ENCODE results near the gene YBX2. TPM values are rescaled to one million over a fixed set of nuclear protein-coding genes. Genes with fewer than 3 reads are reported as not detected.

Gene YBX2
- total RNA-seq, 1 experiment from 2014 or later: 24.0 TPM

DNA sequence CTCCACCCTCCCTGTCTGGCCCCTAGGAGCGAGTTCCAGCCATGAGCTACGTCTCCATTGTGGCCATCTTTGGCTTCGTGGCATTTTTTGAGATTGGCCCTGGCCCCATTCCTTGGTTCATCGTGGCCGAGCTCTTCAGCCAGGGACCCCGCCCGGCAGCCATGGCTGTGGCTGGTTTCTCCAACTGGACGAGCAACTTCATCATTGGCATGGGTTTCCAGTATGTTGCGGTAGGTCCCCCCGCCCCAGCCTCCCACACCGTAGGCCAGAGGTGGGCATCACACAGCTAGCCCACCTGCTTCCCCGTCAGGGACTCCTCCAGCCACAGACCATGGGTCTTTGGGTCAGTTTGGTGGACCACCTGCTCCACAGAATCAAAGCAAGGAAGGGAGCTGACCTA, 8.8 kb downstream of the YBX2 start:
- Histone ChIP-seq H3K4ac (ENCODE audit: low read depth, low read length) (no peak overlapping the region), H3K18ac (ENCODE audit: insufficient read length, low read depth, low read length) (no peak overlapping the region), H2BK5ac (ENCODE audit: insufficient read length, low read length) (no peak overlapping the region), H3K27ac (ENCODE audit: insufficient read length, low read depth, low read length) (no peak overlapping the region), H3K79me1 (ENCODE audit: insufficient read depth, low read depth, low read length, poor library complexity, severe bottlenecking) (no peaks in the 10 kb centered on the region), H3K4me1 (ENCODE audit: insufficient read depth, low read length) (no peaks in the 10 kb centered on the region; the same call in 1 of the 2 replicates), H3K23me2 (ENCODE audit: insufficient read length, low read depth, low read length, poor library complexity, severe bottlenecking) (peaks cover 10% of the 10 kb centered on the region), H3K23ac (ENCODE audit: insufficient read length, low read depth, low read length) (no peak overlapping the region), H3K14ac (ENCODE audit: insufficient read depth, low read length) (no peak overlapping the region), H3K27me3 (ENCODE audit: insufficient read depth, low read length) (no peaks in the 10 kb centered on the region), H3K9me3 (ENCODE audit: control insufficient read depth, low read depth, low read length) (no peaks in the 10 kb centered on the region), H2BK12ac (ENCODE audit: insufficient read length, low read depth, low read length) (no peak overlapping the region), H4K91ac (ENCODE audit: insufficient read length, low read depth, low read length) (no peak overlapping the region), H2BK120ac (ENCODE audit: low read depth, low read length, poor library complexity, severe bottlenecking) (no peak overlapping the region), H2AFZ (ENCODE audit: low read length) (no peak overlapping the region), H2BK15ac (ENCODE audit: low read depth, low read length) (no peak overlapping the region), H2AK5ac (ENCODE audit: insufficient read length, low read length) (no peak overlapping the region), H4K5ac (ENCODE audit: insufficient read length, low read depth, low read length) (no peak overlapping the region), H3K4me2 (ENCODE audit: insufficient read depth, insufficient read length, low read length) (no peak overlapping the region), H2BK20ac (ENCODE audit: low read depth, low read length, poor library complexity, severe bottlenecking) (no peak overlapping the region), H3K9ac (ENCODE audit: extremely low read depth, insufficient read length, low read length) (no peak overlapping the region), H3K79me2 (ENCODE audit: insufficient read depth, low read length) (no peaks in the 10 kb centered on the region), H3K56ac (ENCODE audit: insufficient read length, low read depth, low read length) (no peak overlapping the region), H4K20me1 (ENCODE audit: control insufficient read depth, insufficient read depth, insufficient read length) (no peaks in the 10 kb centered on the region), H4K8ac (replicated peaks; ENCODE audit: insufficient read length, low read depth, low read length) (no peak overlapping the region), H3T11ph (ENCODE audit: low read length) (no peak overlapping the region)
- Mint-ChIP-seq H3K27ac (no peak overlapping the region), H3K9me3 (no peaks in the 10 kb centered on the region), H3K4me3 (0 out of 5 replicates have a peak overlapping the region, but pooled peaks of 1 of the 2 experiments have one; percentile 14), H3K36me3 (ENCODE audit: insufficient read depth in 1 of 3, low read depth in 3 of 3) (peaks cover 2 to 25% (median 11%) of the 10 kb centered on the region in 3 experiments; a peak in 5 of 7 replicates), H3K27me3 (ENCODE audit: low read depth) (peaks cover 17% of the 10 kb centered on the region), H3K4me1 (peaks cover 10 to 21% of the 10 kb centered on the region in 2 experiments)
- no peak for DNase-seq
- WGBS (ENCODE audit: extremely low coverage, insufficient read length, low lambda C conversion rate): no CpG with 5 or more reads among the region's 12 CpGs
- TF ChIP-seq CTCF (conservative IDR thresholded peaks at IDR 0.05): no peak

Measured in H9 (cell line).